Activated T-helper 17 cell treated with anti-CD3 and anti-CD28 coated beads, Interleukin-2, amount 50 U/mL, for 72 hours (primary cell): ENCODE data around the gene FOCAD. TPM values are rescaled to one million over a fixed set of nuclear protein-coding genes. Genes with fewer than 3 reads are reported as not detected.
"Not testable (repeated sequence)": the region's sequence is repeated elsewhere in the genome, so short reads cannot be mapped to it uniquely, and the experiment has no call there.

ENCODE experiments used
- ATAC-seq: fragments of 150-1000 bp; cut with Tn5 transposase; replicated peaks from 2 replicates; pipeline ENCODE4 v1.10.0; 2021; ENCODE audit warnings: mild to moderate bottlenecking, moderate library complexity
- H3K27ac Mint-ChIP-seq: one replicate; pipeline ENCODE4 v1.8.0; 2022; ENCODE audit warnings: mixed read lengths
- H3K27me3 Mint-ChIP-seq: one replicate; pipeline ENCODE4 v1.8.0; 2022; ENCODE audit warnings: mixed read lengths
- H3K36me3 Mint-ChIP-seq: one replicate; pipeline ENCODE4 v1.8.0; 2022; ENCODE audit warnings: low read depth, mild to moderate bottlenecking, mixed read lengths
- H3K4me1 Mint-ChIP-seq: one replicate; pipeline ENCODE4 v1.8.0; 2022; ENCODE audit warnings: mixed read lengths
- H3K4me3 Mint-ChIP-seq: one replicate; pipeline ENCODE4 v1.8.0; 2022; ENCODE audit warnings: mild to moderate bottlenecking, mixed read lengths
- H3K9me3 Mint-ChIP-seq: one replicate; pipeline ENCODE4 v1.8.0; 2022; ENCODE audit warnings: mixed read lengths
- total RNA-seq, 2 donors: library from RNA; stranded (reverse); gene quantifications; one replicate each; pipeline ENCODE4 v1.2.3, GENCODE V29; 2022

The FOCAD gene
- total RNA-seq, 2 donors from 2014 or later, result 21.6 to 33.8 TPM

- H3K4me1 Mint-ChIP-seq, result no peaks in the 10 kb centered on the region
Measured at GRCh38 chr9:20659474-20659967, 24.5 kb upstream of the FOCAD start.

GRCh38 chr9:20662156-20662555 lies 21.9 kb upstream of the FOCAD start:
- H3K27ac Mint-ChIP-seq, result no peak overlapping the region
- H3K27me3 Mint-ChIP-seq, result no peaks in the 10 kb centered on the region
- H3K36me3 Mint-ChIP-seq, result no peaks in the 10 kb centered on the region
- H3K4me1 Mint-ChIP-seq, result no peaks in the 10 kb centered on the region
- no peaks in the 10 kb centered on the region for H3K9me3 Mint-ChIP-seq
- ATAC-seq, result no peak
- H3K4me3 Mint-ChIP-seq, result no peak overlapping the region

More at GRCh38 chr9:20659474-20659967, 24.5 kb upstream of the FOCAD start:
- H3K27ac Mint-ChIP-seq, result no peak overlapping the region
- H3K27me3 Mint-ChIP-seq, result no peaks in the 10 kb centered on the region
- no peaks in the 10 kb centered on the region for H3K9me3 Mint-ChIP-seq
- no peak overlapping the region for H3K4me3 Mint-ChIP-seq
- ATAC-seq, result no peak
- no peaks in the 10 kb centered on the region for H3K36me3 Mint-ChIP-seq

- Mint-ChIP-seq H3K27ac (no peak overlapping the region), H3K27me3 (no peaks in the 10 kb centered on the region), H3K9me3 (no peaks in the 10 kb centered on the region), H3K36me3 (no peaks in the 10 kb centered on the region), H3K4me1 (no peaks in the 10 kb centered on the region), H3K4me3 (no peak overlapping the region)
- no peak for ATAC-seq
Measured at GRCh38 chr9:20663133-20663532, 20.9 kb upstream of the FOCAD start.

- no peaks in the 10 kb centered on the region for H3K36me3 Mint-ChIP-seq
- H3K4me1 Mint-ChIP-seq, result no peaks in the 10 kb centered on the region
- no peak overlapping the region for H3K27ac Mint-ChIP-seq
- H3K27me3 Mint-ChIP-seq, result no peaks in the 10 kb centered on the region
- no peak for ATAC-seq
- no peak overlapping the region for H3K4me3 Mint-ChIP-seq
- no peaks in the 10 kb centered on the region for H3K9me3 Mint-ChIP-seq
Measured at GRCh38 chr9:20664501-20664900, 19.6 kb upstream of the FOCAD start.

- Mint-ChIP-seq H3K27ac (no peak overlapping the region), H3K9me3 (no peaks in the 10 kb centered on the region), H3K4me1 (no peaks in the 10 kb centered on the region), H3K36me3 (no peaks in the 10 kb centered on the region), H3K27me3 (no peaks in the 10 kb centered on the region), H3K4me3 (no peak overlapping the region)
- ATAC-seq, result no peak
Measured at GRCh38 chr9:20670395-20670794, 13.7 kb upstream of the FOCAD start.

GRCh38 chr9:20671635-20672034 lies 12.4 kb upstream of the FOCAD start:
- no peaks in the 10 kb centered on the region for H3K27me3 Mint-ChIP-seq
- ATAC-seq, result no peak
- no peak overlapping the region for H3K27ac Mint-ChIP-seq
- no peaks in the 10 kb centered on the region for H3K4me1 Mint-ChIP-seq
- H3K36me3 Mint-ChIP-seq, result no peaks in the 10 kb centered on the region
- H3K4me3 Mint-ChIP-seq, result no peak overlapping the region
- H3K9me3 Mint-ChIP-seq, result no peaks in the 10 kb centered on the region

GRCh38 chr9:20673537-20673936 lies 10.5 kb upstream of the FOCAD start:
- ATAC-seq, H3K9me3 Mint-ChIP-seq, H3K27me3 Mint-ChIP-seq, H3K4me3 Mint-ChIP-seq, H3K4me1 Mint-ChIP-seq, H3K27ac Mint-ChIP-seq, H3K36me3 Mint-ChIP-seq: not testable (repeated sequence)

GRCh38 chr9:20681467-20681866 lies 2.6 kb upstream of the FOCAD start:
- no peak for ATAC-seq
- H3K4me3 Mint-ChIP-seq, result no peak overlapping the region
- H3K27ac Mint-ChIP-seq, result no peak overlapping the region
- H3K36me3 Mint-ChIP-seq, result no peaks in the 10 kb centered on the region
- no peaks in the 10 kb centered on the region for H3K9me3 Mint-ChIP-seq
- H3K27me3 Mint-ChIP-seq, result no peaks in the 10 kb centered on the region
- H3K4me1 Mint-ChIP-seq, result peaks cover 13% of the 10 kb centered on the region

GRCh38 chr9:20683351-20684034 lies 566 bp upstream of the FOCAD start:
- Mint-ChIP-seq H3K36me3 (no peaks in the 10 kb centered on the region), H3K27me3 (no peaks in the 10 kb centered on the region), H3K4me1 (peaks cover 13% of the 10 kb centered on the region), H3K4me3 (peak overlapping the region; percentile 87), H3K9me3 (no peaks in the 10 kb centered on the region), H3K27ac (peak overlapping the region; percentile 69)
- ATAC-seq, result peak; percentile 17

GRCh38 chr9:20684875-20685696 lies 1.0 kb downstream of the FOCAD start:
- H3K27me3 Mint-ChIP-seq, result no peaks in the 10 kb centered on the region
- no peaks in the 10 kb centered on the region for H3K9me3 Mint-ChIP-seq
- peak overlapping the region; percentile 87 for H3K4me3 Mint-ChIP-seq
- H3K4me1 Mint-ChIP-seq, result peaks cover 13% of the 10 kb centered on the region
- peak overlapping the region; percentile 87 for H3K27ac Mint-ChIP-seq
- H3K36me3 Mint-ChIP-seq, result no peaks in the 10 kb centered on the region
- peak; percentile 5 for ATAC-seq

GRCh38 chr9:20685769-20686168 lies 1.7 kb downstream of the FOCAD start:
- no peaks in the 10 kb centered on the region for H3K36me3 Mint-ChIP-seq
- no peak for ATAC-seq
- no peak overlapping the region for H3K27ac Mint-ChIP-seq
- H3K4me3 Mint-ChIP-seq, result peak overlapping the region; percentile 87
- peaks cover 13% of the 10 kb centered on the region for H3K4me1 Mint-ChIP-seq
- no peaks in the 10 kb centered on the region for H3K27me3 Mint-ChIP-seq
- no peaks in the 10 kb centered on the region for H3K9me3 Mint-ChIP-seq

GRCh38 chr9:20689833-20690232 lies 5.8 kb downstream of the FOCAD start:
- H3K27ac Mint-ChIP-seq, result no peak overlapping the region
- H3K4me1 Mint-ChIP-seq, result peaks cover 6% of the 10 kb centered on the region
- H3K27me3 Mint-ChIP-seq, result no peaks in the 10 kb centered on the region
- no peak for ATAC-seq
- no peaks in the 10 kb centered on the region for H3K36me3 Mint-ChIP-seq
- no peak overlapping the region for H3K4me3 Mint-ChIP-seq
- no peaks in the 10 kb centered on the region for H3K9me3 Mint-ChIP-seq

GRCh38 chr9:20692554-20692953 lies 8.5 kb downstream of the FOCAD start:
- Mint-ChIP-seq H3K27ac (no peak overlapping the region), H3K9me3 (no peaks in the 10 kb centered on the region), H3K36me3 (no peaks in the 10 kb centered on the region), H3K4me3 (no peak overlapping the region), H3K27me3 (no peaks in the 10 kb centered on the region), H3K4me1 (no peaks in the 10 kb centered on the region)
- no peak for ATAC-seq

- Mint-ChIP-seq H3K9me3 (no peaks in the 10 kb centered on the region), H3K4me1 (no peaks in the 10 kb centered on the region), H3K27me3 (no peaks in the 10 kb centered on the region), H3K4me3 (no peak overlapping the region), H3K27ac (no peak overlapping the region), H3K36me3 (no peaks in the 10 kb centered on the region)
- ATAC-seq, result no peak
Measured at GRCh38 chr9:20693068-20693467, 9.0 kb downstream of the FOCAD start.

GRCh38 chr9:20694248-20694647 lies 10.2 kb downstream of the FOCAD start:
- no peak for ATAC-seq
- H3K27me3 Mint-ChIP-seq, result no peaks in the 10 kb centered on the region
- H3K4me3 Mint-ChIP-seq, result no peak overlapping the region
- H3K36me3 Mint-ChIP-seq, result no peaks in the 10 kb centered on the region
- no peaks in the 10 kb centered on the region for H3K9me3 Mint-ChIP-seq
- H3K4me1 Mint-ChIP-seq, result no peaks in the 10 kb centered on the region
- no peak overlapping the region for H3K27ac Mint-ChIP-seq
